ENCODE results near the gene CLASP1.
"Not testable (repeated sequence)": the region's sequence is repeated elsewhere in the genome, so short reads cannot be mapped to it uniquely, and the experiment has no call there.

Gene CLASP1

DNA sequence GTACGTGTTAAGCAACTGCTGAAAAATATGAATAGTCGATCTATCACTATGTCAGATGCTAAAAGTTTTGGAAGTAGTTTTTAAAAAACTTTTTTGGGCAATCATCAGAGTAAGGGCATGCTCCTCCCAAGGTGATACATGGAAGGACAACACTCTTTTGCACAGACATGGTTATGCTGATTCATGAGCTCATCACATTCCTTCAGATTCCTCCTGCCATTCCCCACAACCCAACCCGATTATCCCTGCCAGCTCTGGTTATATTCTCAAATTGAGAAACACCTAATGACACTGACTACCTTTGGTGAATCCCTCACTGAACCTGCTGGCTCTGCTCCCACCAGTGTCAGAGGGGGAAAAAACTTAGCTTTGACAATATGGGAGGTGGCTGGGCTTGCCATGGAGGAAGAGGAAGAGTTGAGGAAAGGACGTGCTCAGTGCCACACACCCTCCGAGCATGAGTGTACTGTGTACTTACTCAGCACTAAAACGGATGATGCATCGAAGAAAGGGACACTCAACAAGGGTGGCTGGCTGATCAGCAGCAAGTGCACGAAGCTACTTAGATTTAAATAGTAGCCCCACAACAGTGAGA, 202.5 kb downstream of the CLASP1 start:
- H3K9me3 Mint-ChIP-seq = no peaks in the 10 kb centered on the region
- H3K4me1 Mint-ChIP-seq (ENCODE audit: low read depth) = peaks cover 25% of the 10 kb centered on the region
- intact Hi-C loops (cut with micrococcal nuclease) = no loop called here
- no peaks in the 10 kb centered on the region for H3K27me3 Mint-ChIP-seq
- no peak overlapping the region for H3K4me3 Mint-ChIP-seq
- peaks cover 83% of the 10 kb centered on the region for H3K36me3 Mint-ChIP-seq (ENCODE audit: low read depth)
- no peak overlapping the region for H3K27ac Mint-ChIP-seq

DNA sequence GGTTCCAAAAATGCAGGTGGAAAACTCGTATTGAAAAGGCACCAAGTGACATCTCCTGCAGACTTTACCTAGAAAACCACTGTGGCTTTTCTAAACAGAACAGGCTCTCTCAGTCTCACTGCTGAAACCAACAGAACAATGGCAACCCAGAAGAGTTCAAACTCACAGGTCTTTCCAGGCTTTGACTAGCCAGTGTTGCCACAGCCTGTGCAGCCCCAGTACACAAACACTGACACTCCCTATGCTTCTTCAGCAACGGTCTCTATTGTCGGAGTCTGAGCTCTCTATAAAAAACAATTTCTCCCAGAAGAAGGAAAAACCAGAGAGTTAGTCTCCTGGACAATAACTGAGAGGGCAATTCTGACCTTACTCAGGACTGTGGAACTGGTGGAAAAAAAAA, 206.4 kb downstream of the CLASP1 start:
- Mint-ChIP-seq H3K27me3 (no peaks in the 10 kb centered on the region), H3K4me3 (no peak overlapping the region), H3K9me3 (no peaks in the 10 kb centered on the region), H3K27ac (no peak overlapping the region), H3K4me1 (ENCODE audit: low read depth) (peaks cover 25% of the 10 kb centered on the region), H3K36me3 (ENCODE audit: low read depth) (peaks cover 72% of the 10 kb centered on the region)
- intact Hi-C loops (cut with micrococcal nuclease) = no loop called here

DNA sequence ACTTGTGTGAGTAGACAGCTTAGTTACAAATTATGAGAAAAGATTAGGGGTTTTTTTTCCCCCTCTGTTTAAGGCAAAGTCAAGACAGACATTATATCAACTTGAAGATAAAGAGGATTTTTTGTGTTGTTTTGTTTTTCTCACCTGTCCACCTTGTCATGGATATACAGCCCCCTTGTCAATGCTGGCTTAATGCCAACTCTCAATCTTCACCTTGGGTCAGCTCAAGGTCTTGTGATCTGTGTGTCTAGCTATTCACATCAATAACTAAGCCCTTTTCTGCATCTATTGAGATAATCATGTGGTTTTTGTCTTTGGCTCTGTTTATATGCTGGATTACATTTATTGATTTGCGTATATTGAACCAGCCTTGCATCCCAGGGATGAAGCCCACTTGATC, 211.0 kb downstream of the CLASP1 start:
- H3K9me3 Mint-ChIP-seq; intact Hi-C loops (cut with micrococcal nuclease); H3K4me3 Mint-ChIP-seq; H3K27me3 Mint-ChIP-seq; H3K4me1 Mint-ChIP-seq (ENCODE audit: low read depth); H3K27ac Mint-ChIP-seq: not testable (repeated sequence)
- peaks cover 52% of the 10 kb centered on the region for H3K36me3 Mint-ChIP-seq (ENCODE audit: low read depth)

DNA sequence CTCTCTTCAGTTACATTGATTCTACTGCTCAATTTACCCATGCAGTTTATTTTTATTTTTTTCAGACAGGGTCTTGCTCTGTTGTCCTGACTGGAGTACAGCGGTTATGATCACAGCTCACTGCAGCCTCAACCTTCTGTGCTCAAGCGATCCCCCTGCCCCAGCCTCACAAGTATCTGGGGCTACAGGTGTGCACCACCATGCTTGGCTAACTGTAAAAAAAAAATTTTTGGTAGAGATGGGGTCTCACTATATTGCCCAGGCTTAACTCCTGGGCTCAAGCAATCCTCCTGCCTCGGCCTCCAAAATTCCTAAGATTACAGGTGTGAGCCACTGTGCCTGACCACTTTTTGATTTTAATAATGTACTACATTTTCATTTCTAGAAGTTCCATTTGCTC, 212.3 kb downstream of the CLASP1 start:
- no peak overlapping the region for H3K27ac Mint-ChIP-seq
- no peak overlapping the region for H3K4me3 Mint-ChIP-seq
- no peaks in the 10 kb centered on the region for H3K9me3 Mint-ChIP-seq
- peaks cover 47% of the 10 kb centered on the region for H3K36me3 Mint-ChIP-seq (ENCODE audit: low read depth)
- no peaks in the 10 kb centered on the region for H3K27me3 Mint-ChIP-seq
- no peaks in the 10 kb centered on the region for H3K4me1 Mint-ChIP-seq (ENCODE audit: low read depth)
- intact Hi-C loops (cut with micrococcal nuclease) = no loop called here

DNA sequence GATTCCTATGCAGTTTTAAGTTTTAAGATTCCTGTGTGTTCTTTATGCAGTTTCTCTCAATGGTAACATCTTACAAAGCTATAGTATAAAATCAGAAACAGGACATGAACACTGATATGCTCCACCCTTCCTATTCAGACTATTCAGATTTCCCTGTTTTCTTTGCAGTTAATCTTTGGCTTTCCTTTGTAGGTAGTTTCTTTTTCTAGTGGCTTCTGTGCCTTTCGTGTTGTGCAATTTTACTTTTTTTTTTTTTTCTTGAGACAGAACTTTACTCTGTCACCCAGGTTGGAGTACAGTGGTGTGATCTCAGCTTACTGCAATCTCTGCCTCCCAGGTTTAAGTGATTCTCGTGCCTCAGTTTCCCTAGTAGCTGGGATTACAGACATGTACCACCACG, 213.5 kb downstream of the CLASP1 start:
- Mint-ChIP-seq H3K36me3 (ENCODE audit: low read depth) (peaks cover 42% of the 10 kb centered on the region), H3K27me3 (no peaks in the 10 kb centered on the region), H3K27ac (no peak overlapping the region), H3K4me3 (no peak overlapping the region), H3K9me3 (no peaks in the 10 kb centered on the region), H3K4me1 (ENCODE audit: low read depth) (no peaks in the 10 kb centered on the region)
- intact Hi-C loops (cut with micrococcal nuclease) = no loop called here

DNA sequence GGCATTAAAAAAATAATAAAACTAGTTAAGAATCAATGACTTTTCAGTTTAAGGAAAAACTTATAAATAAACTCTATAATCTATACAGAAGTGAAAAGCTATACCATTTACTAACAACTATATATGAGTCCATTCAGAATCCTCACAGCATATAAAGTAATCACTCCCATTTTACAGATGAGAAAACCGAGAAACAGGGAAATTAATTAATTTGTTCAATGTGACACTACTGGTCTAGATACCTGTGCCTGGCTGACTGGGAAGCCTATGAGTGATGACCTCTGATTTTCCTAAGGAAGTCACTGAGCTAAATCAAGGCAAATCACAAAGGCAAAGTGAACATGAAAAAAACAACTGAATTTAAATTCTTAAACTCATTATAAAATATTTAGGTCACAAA, 218.0 kb downstream of the CLASP1 start:
- intact Hi-C loops (cut with micrococcal nuclease) = no loop called here
- H3K27ac Mint-ChIP-seq = no peak overlapping the region

DNA sequence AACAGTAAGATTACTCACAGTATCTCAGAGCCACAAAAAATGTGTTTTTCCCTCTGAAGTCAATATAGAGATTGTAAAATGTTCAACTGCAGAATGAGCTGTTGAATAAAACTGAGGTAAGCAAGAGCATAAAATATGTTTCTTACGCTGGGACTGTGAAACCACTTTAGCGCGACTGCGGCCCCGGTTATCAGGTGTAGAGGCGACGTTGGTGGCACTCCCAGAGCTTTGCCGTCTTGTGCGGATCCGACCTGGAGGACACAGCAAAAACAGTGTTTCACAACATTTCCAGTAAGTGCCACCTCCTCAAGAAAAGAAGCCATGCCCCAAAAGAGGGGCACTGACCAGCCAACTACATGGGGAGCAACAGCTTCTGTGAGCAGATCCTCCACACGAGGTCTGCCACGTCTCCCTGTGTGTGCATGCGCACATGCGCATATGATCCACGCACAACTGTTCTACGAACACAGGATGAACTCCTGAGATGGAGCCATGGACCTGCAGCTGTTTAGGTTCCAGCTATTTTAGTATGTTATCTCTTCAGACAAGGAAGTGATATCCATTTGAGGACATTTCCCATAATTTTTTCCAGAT, 219.2 kb downstream of the CLASP1 start:
- intact Hi-C loops (cut with micrococcal nuclease) = no loop called here
- Mint-ChIP-seq H3K4me1 (ENCODE audit: low read depth) (no peaks in the 10 kb centered on the region), H3K4me3 (no peak overlapping the region), H3K36me3 (ENCODE audit: low read depth) (peaks cover 55% of the 10 kb centered on the region), H3K27me3 (no peaks in the 10 kb centered on the region), H3K9me3 (no peaks in the 10 kb centered on the region), H3K27ac (no peak overlapping the region)

More for the DNA sequence above, 218.0 kb downstream of the CLASP1 start:
- Mint-ChIP-seq H3K4me3 (no peak overlapping the region), H3K36me3 (ENCODE audit: low read depth) (peaks cover 51% of the 10 kb centered on the region), H3K4me1 (ENCODE audit: low read depth) (no peaks in the 10 kb centered on the region), H3K27me3 (no peaks in the 10 kb centered on the region), H3K9me3 (no peaks in the 10 kb centered on the region)

DNA sequence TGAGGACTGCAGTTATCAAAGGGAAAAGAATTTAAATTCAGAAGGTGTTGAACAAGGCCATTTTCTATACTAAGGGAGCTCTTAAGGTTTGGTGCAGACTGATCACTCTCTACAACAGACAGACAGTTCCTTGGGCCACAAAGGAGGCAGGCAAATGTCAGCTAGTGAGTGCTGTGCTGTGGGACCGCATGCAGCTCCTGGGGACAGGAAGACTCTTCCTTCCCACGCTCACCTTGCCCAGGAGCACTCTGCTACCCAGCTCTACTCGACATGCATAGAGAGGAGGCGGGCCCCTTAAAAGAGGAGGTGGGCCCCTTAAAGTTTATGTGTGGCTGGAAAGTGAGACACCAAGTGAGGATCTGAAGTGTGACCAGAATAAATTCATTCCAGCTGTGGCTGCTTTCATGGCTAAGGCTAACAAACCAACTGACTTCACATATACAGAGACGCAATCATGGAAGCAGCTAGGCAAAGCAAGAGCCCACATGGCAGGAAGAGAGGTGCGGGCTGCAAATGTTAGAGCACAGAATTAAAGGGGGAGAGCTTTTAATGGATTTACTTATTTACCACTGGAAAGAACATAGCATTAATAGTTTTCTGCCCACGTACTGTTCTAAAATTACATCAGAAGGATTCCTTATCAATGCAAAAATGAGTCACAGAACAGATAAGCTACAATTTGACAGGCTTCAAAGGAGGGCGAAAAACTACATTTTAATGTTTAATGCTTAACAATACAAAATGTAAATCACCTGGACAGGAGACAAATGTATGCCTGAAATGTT, 220.0 kb downstream of the CLASP1 start:
- intact Hi-C loops (cut with micrococcal nuclease) = no loop called here
- Mint-ChIP-seq H3K4me3 (no peak overlapping the region), H3K27ac (no peak overlapping the region), H3K36me3 (ENCODE audit: low read depth) (peaks cover 61% of the 10 kb centered on the region), H3K9me3 (no peaks in the 10 kb centered on the region), H3K27me3 (no peaks in the 10 kb centered on the region), H3K4me1 (ENCODE audit: low read depth) (no peaks in the 10 kb centered on the region)

DNA sequence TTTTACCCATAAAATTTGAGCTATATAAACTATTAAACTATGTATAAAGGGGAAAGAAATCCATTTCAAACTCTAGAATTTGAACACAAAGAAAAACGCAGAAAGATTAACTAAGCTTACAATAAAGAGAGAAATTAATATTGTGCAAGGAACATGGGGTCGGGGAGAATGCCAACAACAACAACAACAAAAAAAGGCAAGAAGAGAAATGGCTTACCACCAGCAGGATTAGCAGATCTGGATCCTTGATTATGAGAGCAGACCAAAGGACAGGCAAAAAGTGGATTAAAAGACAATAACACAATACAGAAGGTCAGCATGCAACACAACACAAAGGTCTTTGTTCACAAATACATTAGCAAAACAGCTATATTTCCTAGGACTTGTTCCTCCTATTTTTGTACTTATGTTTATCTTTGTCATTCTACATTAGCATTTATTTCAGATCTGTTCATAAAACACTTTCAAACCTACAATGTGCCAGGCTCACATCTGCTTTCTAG, 222.0 kb downstream of the CLASP1 start:
- Mint-ChIP-seq H3K4me3 (no peak overlapping the region), H3K27me3 (no peaks in the 10 kb centered on the region), H3K27ac (no peak overlapping the region), H3K36me3 (ENCODE audit: low read depth) (peaks cover 70% of the 10 kb centered on the region), H3K4me1 (ENCODE audit: low read depth) (no peaks in the 10 kb centered on the region), H3K9me3 (no peaks in the 10 kb centered on the region)
- intact Hi-C loops (cut with micrococcal nuclease) = no loop called here

DNA sequence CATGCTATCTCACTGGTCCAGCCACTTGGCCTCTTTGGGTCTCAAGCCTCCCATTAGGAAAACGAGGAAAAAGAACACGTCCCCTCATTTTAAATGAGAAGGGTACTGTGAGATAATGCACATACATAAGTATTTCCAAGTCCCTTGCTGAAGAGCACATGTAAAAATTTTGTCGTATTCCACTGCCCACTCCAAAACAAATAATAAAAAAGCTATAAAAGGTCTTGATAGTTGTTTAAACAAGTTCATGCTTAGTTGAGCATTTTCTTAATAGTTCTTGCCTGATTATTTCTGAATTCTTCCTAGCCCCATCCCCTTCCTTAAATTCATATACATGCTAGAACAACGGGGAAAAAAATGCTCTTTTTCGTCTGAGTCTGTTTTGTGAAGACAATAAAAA, 228.8 kb downstream of the CLASP1 start:
- H3K27ac Mint-ChIP-seq = no peak overlapping the region
- no peaks in the 10 kb centered on the region for H3K9me3 Mint-ChIP-seq
- peaks cover 74% of the 10 kb centered on the region for H3K36me3 Mint-ChIP-seq (ENCODE audit: low read depth)

DNA sequence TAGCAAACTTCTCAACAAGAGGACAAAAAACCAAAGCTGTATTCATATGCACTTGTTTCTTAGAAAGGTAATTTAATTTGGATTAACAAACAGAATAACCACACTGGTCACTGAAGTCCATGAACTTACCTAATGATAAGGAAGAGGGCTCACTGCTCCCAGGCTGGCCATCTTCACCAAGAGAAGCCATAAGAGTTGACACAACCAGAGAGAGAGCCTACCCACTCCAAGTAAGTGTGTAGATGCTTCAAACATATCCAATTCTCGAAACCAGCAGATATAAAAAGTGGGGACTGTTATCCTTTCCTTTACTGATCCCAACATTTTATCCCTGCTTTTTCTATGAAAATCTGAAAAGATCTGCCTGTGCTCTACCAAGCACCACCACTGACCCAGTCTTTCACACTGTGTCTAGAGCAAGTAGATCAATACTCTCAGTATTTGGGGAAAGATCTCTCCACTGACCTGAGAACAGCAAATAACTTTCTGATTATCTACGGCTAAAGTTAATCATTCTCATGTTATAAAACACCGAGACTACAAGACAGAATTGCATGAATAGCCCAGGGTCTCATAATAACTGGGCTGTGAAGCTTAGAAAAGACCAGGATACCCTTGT, 230.1 kb downstream of the CLASP1 start:
- Mint-ChIP-seq H3K27ac (no peak overlapping the region), H3K4me3 (no peak overlapping the region), H3K9me3 (no peaks in the 10 kb centered on the region), H3K36me3 (ENCODE audit: low read depth) (peaks cover 73% of the 10 kb centered on the region), H3K4me1 (ENCODE audit: low read depth) (no peaks in the 10 kb centered on the region), H3K27me3 (no peaks in the 10 kb centered on the region)
- intact Hi-C loops (cut with micrococcal nuclease) = no loop called here

More for the DNA sequence above, 228.8 kb downstream of the CLASP1 start:
- no peak overlapping the region for H3K4me3 Mint-ChIP-seq
- no peaks in the 10 kb centered on the region for H3K27me3 Mint-ChIP-seq
- no peaks in the 10 kb centered on the region for H3K4me1 Mint-ChIP-seq (ENCODE audit: low read depth)
- intact Hi-C loops (cut with micrococcal nuclease) = no loop called here

DNA sequence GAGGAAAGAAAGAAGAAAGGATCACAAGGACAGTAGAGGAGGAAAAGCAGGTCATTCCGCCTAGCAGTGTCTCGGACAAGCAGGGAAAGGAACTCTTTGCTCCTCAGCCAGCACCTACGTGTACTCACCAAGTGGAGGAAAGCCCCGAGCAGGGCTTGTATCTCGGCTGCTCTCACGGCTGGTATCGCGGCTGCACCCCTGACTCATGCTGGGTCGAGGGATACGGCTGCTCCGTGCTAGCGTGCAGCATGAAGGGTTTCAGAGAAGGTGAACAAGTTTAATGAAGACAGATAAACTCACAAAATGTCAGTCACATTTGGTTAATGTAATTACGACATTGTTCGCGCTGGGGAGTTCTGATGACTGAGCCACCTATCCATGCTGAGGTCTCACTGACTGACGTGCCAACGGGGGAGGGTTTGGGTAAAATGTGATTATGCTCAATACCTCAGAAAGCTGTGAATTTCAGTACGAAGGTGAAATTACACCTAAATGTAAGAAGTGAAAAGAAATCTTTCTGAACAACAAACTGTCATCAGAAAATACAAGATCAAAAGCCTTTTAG, 230.7 kb downstream of the CLASP1 start:
- intact Hi-C loops (cut with micrococcal nuclease) = no loop called here
- Mint-ChIP-seq H3K4me3 (no peak overlapping the region), H3K36me3 (ENCODE audit: low read depth) (peaks cover 72% of the 10 kb centered on the region), H3K27ac (no peak overlapping the region), H3K4me1 (ENCODE audit: low read depth) (no peaks in the 10 kb centered on the region), H3K9me3 (no peaks in the 10 kb centered on the region), H3K27me3 (no peaks in the 10 kb centered on the region)

DNA sequence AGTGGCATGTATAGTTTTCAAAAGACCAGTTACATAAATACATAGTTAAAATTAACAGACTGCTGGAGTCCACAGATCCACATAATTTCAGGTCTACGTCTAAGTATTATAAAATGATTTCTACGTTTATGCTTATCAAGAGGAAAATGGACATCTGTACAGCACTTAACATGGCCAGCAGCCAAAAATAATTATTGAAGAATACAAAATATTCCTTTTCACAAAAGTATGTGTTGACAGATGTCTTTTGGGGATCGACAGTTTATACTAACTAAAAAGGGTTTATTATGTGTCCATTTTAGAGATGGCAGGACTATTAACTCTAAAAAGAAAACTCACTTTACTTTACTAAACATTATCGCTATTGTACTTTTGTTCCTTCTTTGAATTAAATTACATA, 231.4 kb downstream of the CLASP1 start:
- H3K4me1 Mint-ChIP-seq (ENCODE audit: low read depth) = no peaks in the 10 kb centered on the region
- no peak overlapping the region for H3K27ac Mint-ChIP-seq
- H3K9me3 Mint-ChIP-seq = no peaks in the 10 kb centered on the region
- H3K27me3 Mint-ChIP-seq = no peaks in the 10 kb centered on the region
- H3K4me3 Mint-ChIP-seq = no peak overlapping the region
- intact Hi-C loops (cut with micrococcal nuclease) = no loop called here
- H3K36me3 Mint-ChIP-seq (ENCODE audit: low read depth) = peaks cover 76% of the 10 kb centered on the region

DNA sequence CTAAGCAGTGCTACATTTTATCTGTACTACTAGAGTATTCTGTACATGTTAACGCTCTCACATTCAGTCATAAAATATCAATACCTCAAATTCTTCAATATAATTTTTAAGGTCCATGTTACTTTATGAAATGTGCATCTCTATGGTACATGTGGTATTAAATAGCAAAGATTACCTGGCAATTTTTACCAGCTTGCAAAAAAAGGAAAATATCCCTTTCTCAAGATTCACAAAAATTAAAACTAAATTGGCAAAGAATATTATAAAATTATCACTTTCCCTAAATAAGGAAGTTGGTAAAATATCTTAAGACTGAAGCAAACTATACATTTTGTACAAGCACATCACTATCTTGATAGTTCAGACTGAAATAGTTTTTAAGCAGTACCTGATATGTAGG, 233.5 kb downstream of the CLASP1 start:
- H3K4me3 Mint-ChIP-seq = no peak overlapping the region
- no peaks in the 10 kb centered on the region for H3K27me3 Mint-ChIP-seq
- H3K9me3 Mint-ChIP-seq = no peaks in the 10 kb centered on the region
- H3K4me1 Mint-ChIP-seq (ENCODE audit: low read depth) = no peaks in the 10 kb centered on the region
- intact Hi-C loops (cut with micrococcal nuclease) = no loop called here
- H3K27ac Mint-ChIP-seq = no peak overlapping the region
- peaks cover 69% of the 10 kb centered on the region for H3K36me3 Mint-ChIP-seq (ENCODE audit: low read depth)

Data from dendritic cell treated with granulocyte-macrophage colony-stimulating factor and Interleukin-4, amounts not matched to agents 40 ng/mL and 50 ng/mL, for 4 days (primary cell).